Measurements from ENCODE around the gene DENND2A.
"Not testable (repeated sequence)": the region's sequence is repeated elsewhere in the genome, so short reads cannot be mapped to it uniquely, and the experiment has no call there.

DNA sequence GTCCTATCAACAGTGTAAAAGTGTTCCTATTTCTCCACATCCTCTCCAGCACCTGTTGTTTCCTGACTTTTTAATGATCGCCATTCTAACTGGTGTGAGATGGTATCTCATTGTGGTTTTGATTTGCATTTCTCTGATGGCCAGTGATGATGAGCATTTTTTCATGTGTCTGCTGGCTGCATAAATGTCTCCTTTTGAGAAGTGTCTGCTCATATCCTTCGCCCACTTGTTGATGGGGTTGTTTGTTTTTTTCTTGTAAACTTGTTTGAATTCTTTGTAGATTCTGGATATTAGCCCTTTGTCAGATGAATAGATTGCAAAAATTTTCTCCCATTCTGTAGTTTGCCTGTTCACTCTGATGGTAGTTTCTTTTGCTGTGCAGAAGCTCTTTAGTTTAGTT, 22.3 kb upstream of the DENND2A start:
- TF ChIP-seq CTCF (conservative IDR thresholded peaks at IDR 0.05; ENCODE audit: low read depth, low read length); MAFK (IDR thresholded peaks at IDR 0.05; ENCODE audit: low read depth, low read length); POLR2A (IDR thresholded peaks at IDR 0.05; ENCODE audit: low read depth, low read length); SMC3 (IDR thresholded peaks at IDR 0.05; ENCODE audit: low read depth, low read length); MXI1 (IDR thresholded peaks at IDR 0.05; ENCODE audit: borderline replicate concordance, low read depth, low read length): not testable (repeated sequence)

Data from IMR-90 (cell line).